SK-N-SH treated with all-trans-retinoic acid at 6 μM for 48 hours (cell line): Measurements from ENCODE around the gene PPFIA3.

Experiments
- ATAC-seq: fragments of 200-7000 bp; cut with Tn5 transposase; 3 replicates; pipeline ENCODE4 v1.9.1; 2020; ENCODE audit warnings: mild to moderate bottlenecking, moderate library complexity
- ARNTL ChIP-seq: fragments of 450-650 bp; formaldehyde crosslinking; IDR thresholded peaks from 2 replicates; pipeline ENCODE4 v1.5.0; 2020; ENCODE audit warnings: low read depth, mild to moderate bottlenecking, moderate library complexity, borderline replicate concordance
- BACH2 ChIP-seq: fragments of 250-450 bp; sonication (Bioruptor Pico); IDR thresholded peaks from 2 replicates; pipeline ENCODE4 v1.9.0; 2021; ENCODE audit warnings: mild to moderate bottlenecking, borderline replicate concordance
- CSDC2 ChIP-seq: fragments of 250-450 bp; sonication (Bioruptor Pico); IDR thresholded peaks from 2 replicates; pipeline ENCODE4 v1.5.0; 2020; ENCODE audit warnings: mild to moderate bottlenecking, moderate library complexity
- CSRNP3 ChIP-seq: fragments of 250-450 bp; sonication (Bioruptor Pico); IDR thresholded peaks from 2 replicates; pipeline ENCODE4 v1.5.1; 2021; ENCODE audit warnings: mild to moderate bottlenecking, moderate library complexity
- ESRRG ChIP-seq: fragments of 250-450 bp; sonication (Bioruptor Pico); IDR thresholded peaks from 2 replicates; pipeline ENCODE4 v1.6.1; 2021; ENCODE audit warnings: mild to moderate bottlenecking
- GLIS3 ChIP-seq: fragments of 250-450 bp; sonication (Bioruptor Pico); IDR thresholded peaks from 2 replicates; pipeline ENCODE4 v1.5.0; 2020; ENCODE audit warnings: mild to moderate bottlenecking, moderate library complexity
- ISL1 ChIP-seq: fragments of 250-450 bp; sonication (Bioruptor Pico); IDR thresholded peaks from 2 replicates; pipeline ENCODE4 v2.1.2; 2022; ENCODE audit warnings: mild to moderate bottlenecking, moderate library complexity
- OSR1 ChIP-seq: fragments of 250-450 bp; sonication (Bioruptor Pico); IDR thresholded peaks from 2 replicates; pipeline ENCODE4 v1.8.0; 2022; ENCODE audit warnings: moderate library complexity, mild to moderate bottlenecking, inconsistent platforms
- PPARA ChIP-seq: fragments of 250-450 bp; sonication (Bioruptor Pico); IDR thresholded peaks from 2 replicates; pipeline ENCODE4 v1.5.0; 2020; ENCODE audit warnings: mild to moderate bottlenecking, borderline replicate concordance
- RARB ChIP-seq: fragments of 250-450 bp; sonication (Bioruptor Pico); IDR thresholded peaks from 2 replicates; pipeline ENCODE4 v1.8.0; 2021; ENCODE audit warnings: mild to moderate bottlenecking, moderate library complexity
- SNAI2 ChIP-seq: fragments of 250-450 bp; sonication (Bioruptor Pico); IDR thresholded peaks from 2 replicates; pipeline ENCODE4 v1.5.0; 2020; ENCODE audit warnings: mild to moderate bottlenecking, moderate library complexity
- TCF4 ChIP-seq: fragments of 250-450 bp; sonication (Bioruptor Pico); IDR thresholded peaks from 2 replicates; pipeline ENCODE4 v1.8.0; 2021; ENCODE audit warnings: mild to moderate bottlenecking, moderate library complexity, borderline replicate concordance
- TOX ChIP-seq: fragments of 250-450 bp; sonication (Bioruptor Pico); IDR thresholded peaks from 2 replicates; pipeline ENCODE4 v1.8.0; 2021; ENCODE audit warnings: mild to moderate bottlenecking, moderate library complexity, borderline replicate concordance
- TSHZ2 ChIP-seq: fragments of 250-450 bp; sonication (Bioruptor Pico); IDR thresholded peaks from 2 replicates; pipeline ENCODE4 v1.5.0; 2020; ENCODE audit warnings: mild to moderate bottlenecking, moderate library complexity
- ZC3H10 ChIP-seq: fragments of 250-450 bp; sonication (Bioruptor Pico); IDR thresholded peaks from 2 replicates; pipeline ENCODE4 v1.5.1; 2021; ENCODE audit warnings: mild to moderate bottlenecking, moderate library complexity
- ZFP3 ChIP-seq: fragments of 250-450 bp; sonication (Bioruptor Pico); IDR thresholded peaks from 2 replicates; pipeline ENCODE4 v1.5.0; 2020; ENCODE audit warnings: mild to moderate bottlenecking, moderate library complexity
- ZFP30 ChIP-seq: fragments of 450-650 bp; formaldehyde crosslinking; IDR thresholded peaks from 2 replicates; pipeline ENCODE4 v1.5.0; 2022; ENCODE audit warnings: mild to moderate bottlenecking, moderate library complexity
- ZNF565 ChIP-seq: fragments of 450-650 bp; formaldehyde crosslinking; conservative IDR thresholded peaks from 2 replicates; pipeline ENCODE4 v1.5.0; 2020; ENCODE audit warnings: low read depth, mild to moderate bottlenecking, moderate library complexity
- ZNF70 ChIP-seq: fragments of 450-650 bp; formaldehyde crosslinking; IDR thresholded peaks from 2 replicates; pipeline ENCODE4 v1.5.0; 2020; ENCODE audit warnings: mild to moderate bottlenecking, moderate library complexity
- ZNF8 ChIP-seq: fragments of 450-650 bp; formaldehyde crosslinking; IDR thresholded peaks from 2 replicates; pipeline ENCODE4 v1.5.0; 2020; ENCODE audit warnings: mild to moderate bottlenecking, moderate library complexity
- TF ChIP-seq, protein P1 (sequence below): fragments of 250-450 bp; sonication (Bioruptor Pico); IDR thresholded peaks from 2 replicates; pipeline ENCODE4 v1.8.0; 2020; ENCODE audit warnings: mild to moderate bottlenecking, moderate library complexity, borderline replicate concordance
- TF ChIP-seq, protein P2 (sequence below): fragments of 250-450 bp; sonication (Bioruptor Pico); IDR thresholded peaks from 2 replicates; pipeline ENCODE4 v1.5.1; 2020; ENCODE audit warnings: low read depth, mild to moderate bottlenecking, moderate library complexity
- TF ChIP-seq, protein P3 (sequence below): fragments of 250-450 bp; sonication (Bioruptor Pico); IDR thresholded peaks from 2 replicates; pipeline ENCODE4 v1.8.0; 2021; ENCODE audit warnings: low read depth, mild to moderate bottlenecking, moderate library complexity, borderline replicate concordance

PPFIA3 gene

GRCh38 chr19:49161987-49162386, 42.6 kb downstream of the PPFIA3 start:
- no peak for TF ChIP-seq ISL1 (CRISPR knock-in tag)
- TF ChIP-seq GLIS3, result no peak
- TF ChIP-seq, all 23 proteins: peak for 0
- no peak for ATAC-seq

DNA sequence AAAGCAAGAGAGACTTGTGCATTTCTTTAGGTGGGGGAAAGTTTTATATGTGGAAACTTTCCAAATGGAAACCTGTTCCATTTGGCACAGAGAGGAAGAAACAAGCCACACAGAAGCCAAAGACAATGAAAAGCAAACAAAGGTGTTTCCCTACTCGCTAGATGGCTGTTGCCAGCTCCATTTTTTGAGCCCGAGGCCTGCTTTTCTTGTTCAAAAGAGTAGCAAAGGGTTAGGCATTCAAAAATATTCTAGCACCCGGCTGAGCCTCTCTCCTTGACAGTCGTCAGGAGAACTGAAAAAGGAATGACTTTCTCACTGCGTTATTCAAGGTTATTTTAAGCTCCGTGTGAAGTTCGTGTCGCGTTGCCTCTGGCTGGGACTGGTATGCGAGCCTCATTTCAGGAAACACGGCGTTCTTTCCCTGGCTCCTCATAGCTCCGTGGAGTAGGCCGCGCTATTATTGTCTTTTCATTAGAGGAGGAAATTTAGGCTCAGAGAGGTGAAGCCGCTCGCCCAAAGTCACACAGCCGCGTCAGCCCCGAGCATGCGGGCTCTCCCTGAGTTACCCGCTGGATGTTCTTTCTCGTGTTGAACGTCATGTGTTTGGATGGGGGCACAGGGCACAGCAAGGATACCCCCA, 45.9 kb downstream of the PPFIA3 start:
- TF ChIP-seq CSDC2 (CRISPR knock-in tag), result no peak
- TF ChIP-seq, protein P1, sequence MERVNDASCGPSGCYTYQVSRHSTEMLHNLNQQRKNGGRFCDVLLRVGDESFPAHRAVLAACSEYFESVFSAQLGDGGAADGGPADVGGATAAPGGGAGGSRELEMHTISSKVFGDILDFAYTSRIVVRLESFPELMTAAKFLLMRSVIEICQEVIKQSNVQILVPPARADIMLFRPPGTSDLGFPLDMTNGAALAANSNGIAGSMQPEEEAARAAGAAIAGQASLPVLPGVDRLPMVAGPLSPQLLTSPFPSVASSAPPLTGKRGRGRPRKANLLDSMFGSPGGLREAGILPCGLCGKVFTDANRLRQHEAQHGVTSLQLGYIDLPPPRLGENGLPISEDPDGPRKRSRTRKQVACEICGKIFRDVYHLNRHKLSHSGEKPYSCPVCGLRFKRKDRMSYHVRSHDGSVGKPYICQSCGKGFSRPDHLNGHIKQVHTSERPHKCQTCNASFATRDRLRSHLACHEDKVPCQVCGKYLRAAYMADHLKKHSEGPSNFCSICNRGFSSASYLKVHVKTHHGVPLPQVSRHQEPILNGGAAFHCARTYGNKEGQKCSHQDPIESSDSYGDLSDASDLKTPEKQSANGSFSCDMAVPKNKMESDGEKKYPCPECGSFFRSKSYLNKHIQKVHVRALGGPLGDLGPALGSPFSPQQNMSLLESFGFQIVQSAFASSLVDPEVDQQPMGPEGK, result no peak
- no peak for TF ChIP-seq BACH2 (CRISPR knock-in tag)
- TF ChIP-seq ESRRG, result no peak
- no peak for TF ChIP-seq ISL1 (CRISPR knock-in tag)
- TF ChIP-seq TOX (CRISPR knock-in tag), result no peak
- no peak for TF ChIP-seq ZFP30 (CRISPR knock-in tag)
- TF ChIP-seq ZNF8, result no peak
- TF ChIP-seq ZNF70 (CRISPR knock-in tag), result no peak
- no peak for TF ChIP-seq PPARA (CRISPR knock-in tag)
- TF ChIP-seq OSR1 (CRISPR knock-in tag), result no peak
- no peak for TF ChIP-seq ZC3H10
- no peak for TF ChIP-seq TCF4 (CRISPR knock-in tag)
- TF ChIP-seq, all 23 proteins: peak for 0
- ATAC-seq, result no peak

DNA sequence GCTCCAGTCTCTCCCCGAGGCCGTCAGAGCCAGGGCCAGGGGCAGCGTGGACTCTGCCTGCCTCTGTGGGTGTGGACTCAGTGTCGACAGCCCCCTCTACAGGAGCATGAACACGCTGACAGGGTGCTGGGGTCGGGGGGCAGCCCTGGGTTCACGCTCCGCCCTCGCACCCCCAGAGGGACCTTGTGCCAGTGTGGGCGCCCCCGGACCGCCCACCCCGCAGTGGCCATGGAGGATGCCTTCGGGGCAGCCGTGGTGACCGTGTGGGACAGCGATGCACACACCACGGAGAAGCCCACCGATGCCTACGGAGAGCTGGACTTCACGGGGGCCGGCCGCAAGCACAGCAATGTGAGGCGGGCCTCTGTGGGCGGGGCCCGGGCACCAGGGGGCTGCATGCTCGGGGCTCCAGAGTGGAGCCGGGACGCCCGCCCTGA, 46.5 kb downstream of the PPFIA3 start:
- no peak for TF ChIP-seq RARB (CRISPR knock-in tag)
- no peak for TF ChIP-seq ZNF8
- no peak for TF ChIP-seq ZC3H10
- TF ChIP-seq ZFP3 (CRISPR knock-in tag), result no peak
- TF ChIP-seq, protein P2, sequence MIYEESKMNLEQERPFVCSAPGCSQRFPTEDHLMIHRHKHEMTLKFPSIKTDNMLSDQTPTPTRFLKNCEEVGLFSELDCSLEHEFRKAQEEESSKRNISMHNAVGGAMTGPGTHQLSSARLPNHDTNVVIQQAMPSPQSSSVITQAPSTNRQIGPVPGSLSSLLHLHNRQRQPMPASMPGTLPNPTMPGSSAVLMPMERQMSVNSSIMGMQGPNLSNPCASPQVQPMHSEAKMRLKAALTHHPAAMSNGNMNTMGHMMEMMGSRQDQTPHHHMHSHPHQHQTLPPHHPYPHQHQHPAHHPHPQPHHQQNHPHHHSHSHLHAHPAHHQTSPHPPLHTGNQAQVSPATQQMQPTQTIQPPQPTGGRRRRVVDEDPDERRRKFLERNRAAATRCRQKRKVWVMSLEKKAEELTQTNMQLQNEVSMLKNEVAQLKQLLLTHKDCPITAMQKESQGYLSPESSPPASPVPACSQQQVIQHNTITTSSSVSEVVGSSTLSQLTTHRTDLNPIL (CRISPR knock-in tag), result no peak
- no peak for TF ChIP-seq TSHZ2
- no peak for TF ChIP-seq ARNTL (CRISPR knock-in tag)
- TF ChIP-seq CSRNP3 (CRISPR knock-in tag), result no peak
- no peak for TF ChIP-seq CSDC2 (CRISPR knock-in tag)
- TF ChIP-seq BACH2 (CRISPR knock-in tag), result no peak
- no peak for TF ChIP-seq ZFP30 (CRISPR knock-in tag)
- TF ChIP-seq ZNF565 (CRISPR knock-in tag), result no peak
- no peak; the same call in 2 of the 3 replicates for ATAC-seq

DNA sequence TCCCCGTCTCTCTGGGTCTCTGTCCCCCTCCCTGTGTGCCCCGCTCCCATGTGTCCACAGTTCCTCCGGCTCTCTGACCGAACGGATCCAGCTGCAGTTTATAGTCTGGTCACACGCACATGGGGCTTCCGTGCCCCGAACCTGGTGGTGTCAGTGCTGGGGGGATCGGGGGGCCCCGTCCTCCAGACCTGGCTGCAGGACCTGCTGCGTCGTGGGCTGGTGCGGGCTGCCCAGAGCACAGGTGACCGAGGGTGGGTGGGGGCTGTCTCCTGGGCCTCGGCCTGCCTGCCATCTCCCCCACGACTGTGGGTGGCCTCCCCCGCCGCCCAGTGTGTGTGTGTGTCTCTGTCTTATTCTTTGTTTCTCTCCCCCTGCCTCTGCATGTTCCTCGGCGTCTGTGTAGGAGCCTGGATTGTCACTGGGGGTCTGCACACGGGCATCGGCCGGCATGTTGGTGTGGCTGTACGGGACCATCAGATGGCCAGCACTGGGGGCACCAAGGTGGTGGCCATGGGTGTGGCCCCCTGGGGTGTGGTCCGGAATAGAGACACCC, 48.6 kb downstream of the PPFIA3 start:
- TF ChIP-seq ZC3H10 (no peak), SNAI2 (no peak), TOX (CRISPR knock-in tag) (no peak)
- TF ChIP-seq, protein P3, sequence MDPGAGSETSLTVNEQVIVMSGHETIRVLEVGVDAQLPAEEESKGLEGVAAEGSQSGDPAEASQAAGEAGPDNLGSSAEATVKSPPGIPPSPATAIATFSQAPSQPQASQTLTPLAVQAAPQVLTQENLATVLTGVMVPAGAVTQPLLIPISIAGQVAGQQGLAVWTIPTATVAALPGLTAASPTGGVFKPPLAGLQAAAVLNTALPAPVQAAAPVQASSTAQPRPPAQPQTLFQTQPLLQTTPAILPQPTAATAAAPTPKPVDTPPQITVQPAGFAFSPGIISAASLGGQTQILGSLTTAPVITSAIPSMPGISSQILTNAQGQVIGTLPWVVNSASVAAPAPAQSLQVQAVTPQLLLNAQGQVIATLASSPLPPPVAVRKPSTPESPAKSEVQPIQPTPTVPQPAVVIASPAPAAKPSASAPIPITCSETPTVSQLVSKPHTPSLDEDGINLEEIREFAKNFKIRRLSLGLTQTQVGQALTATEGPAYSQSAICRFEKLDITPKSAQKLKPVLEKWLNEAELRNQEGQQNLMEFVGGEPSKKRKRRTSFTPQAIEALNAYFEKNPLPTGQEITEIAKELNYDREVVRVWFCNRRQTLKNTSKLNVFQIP (CRISPR knock-in tag), result no peak
- ATAC-seq, result no peak
